Renal cortical epithelial cell (primary cell): Measurements from ENCODE around the gene YKT6. TPM values are rescaled to one million over a fixed set of nuclear protein-coding genes. Genes with fewer than 3 reads are reported as not detected.
A peak's percentile ranks its signal among the peaks of the same experiment; 100 is the strongest.
"Not testable (repeated sequence)": the region's sequence is repeated elsewhere in the genome, so short reads cannot be mapped to it uniquely, and the experiment has no call there.

Source experiments
- DNase-seq: peaks from one replicate; pipeline ENCODE4 v3.0.0-alpha.2; 2011; ENCODE audit warnings: low read depth
- total RNA-seq: library from RNA; depleted of rRNA; stranded (reverse); fragments of >200 nt; gene quantifications from 2 replicates; pipeline ENCODE4 v1.2.3, GENCODE V29; 2014

Gene YKT6
- total RNA-seq: 85.9 and 116 TPM in 2 replicates

- peak; percentile 90 for DNase-seq
These were observed at the start of gene YKT6 for GRCh38 chr7:44200699-44201461. Gene YKT6, plus strand, starts transcription at chr7:44200978. Its CDS starts 158 bp downstream, at chr7:44201136.

GRCh38 chr7:44151956-44152355 is 48.8 kb upstream of the YKT6 start:
- DNase-seq: no peak

- DNase-seq: no peak
These were observed 47.5 kb upstream of the YKT6 start for GRCh38 chr7:44152971-44153947.

- no peak for DNase-seq
These were observed 46.8 kb upstream of the YKT6 start for GRCh38 chr7:44153948-44154335.

GRCh38 chr7:44154703-44155102 is 46.1 kb upstream of the YKT6 start:
- no peak for DNase-seq

GRCh38 chr7:44155191-44156185 is 45.3 kb upstream of the YKT6 start:
- no peak for DNase-seq

GRCh38 chr7:44156453-44157010 is 44.2 kb upstream of the YKT6 start:
- no peak for DNase-seq

GRCh38 chr7:44157116-44158080 is 43.4 kb upstream of the YKT6 start:
- no peak for DNase-seq

- no peak for DNase-seq
These were observed 42.5 kb upstream of the YKT6 start for GRCh38 chr7:44158096-44158872.

- DNase-seq: no peak
These were observed 41.7 kb upstream of the YKT6 start for GRCh38 chr7:44158873-44159631.

- no peak for DNase-seq
These were observed 40.8 kb upstream of the YKT6 start for GRCh38 chr7:44159824-44160630.

- DNase-seq: no peak
These were observed 39.4 kb upstream of the YKT6 start for GRCh38 chr7:44161371-44161770.

GRCh38 chr7:44162179-44162578 is 38.6 kb upstream of the YKT6 start:
- DNase-seq: peak; percentile 70

- DNase-seq: peak; percentile 11
These were observed 37.9 kb upstream of the YKT6 start for GRCh38 chr7:44162785-44163395.

GRCh38 chr7:44163591-44163990 is 37.2 kb upstream of the YKT6 start:
- DNase-seq: peak; percentile 96

GRCh38 chr7:44167920-44168319 is 32.9 kb upstream of the YKT6 start:
- no peak for DNase-seq

GRCh38 chr7:44171901-44172300 is 28.9 kb upstream of the YKT6 start:
- not testable (repeated sequence) for DNase-seq
